Hematopoietic multipotent progenitor cell (in vitro differentiated cells): ENCODE data around the gene AKNA. TPM values are rescaled to one million over a fixed set of nuclear protein-coding genes. Genes with fewer than 3 reads are reported as not detected.

ENCODE experiments used
- DNase-seq, 3 donors: peaks; one replicate each; pipeline ENCODE4 v3.0.0-alpha.2; 2011 to 2015; ENCODE audit warnings: low read depth in 2 of 3, low spot score in 2 of 3
- total RNA-seq: library from RNA; depleted of rRNA; stranded (reverse); fragments of >200 nt; gene quantifications from one replicate; pipeline ENCODE4 v1.2.3, GENCODE V29; 2012

Gene AKNA
- total RNA-seq, 1 donor: 96.9 TPM

- DNase-seq: no peak
These were observed 30.3 kb upstream of the AKNA start for GRCh38 chr9:114418053-114418452.

- no peak for DNase-seq
These were observed 29.7 kb upstream of the AKNA start for GRCh38 chr9:114417511-114417910.

- DNase-seq: no peak
These were observed 29.1 kb upstream of the AKNA start for GRCh38 chr9:114416906-114417305.

GRCh38 chr9:114416290-114416689, 28.5 kb upstream of the AKNA start:
- no peak for DNase-seq

GRCh38 chr9:114414346-114414745, 26.6 kb upstream of the AKNA start:
- no peak for DNase-seq

- no peak for DNase-seq
These were observed 26.1 kb upstream of the AKNA start for GRCh38 chr9:114413861-114414301.

GRCh38 chr9:114412048-114412683, 24.4 kb upstream of the AKNA start:
- no peak for DNase-seq

GRCh38 chr9:114411452-114411851, 23.7 kb upstream of the AKNA start:
- DNase-seq: no peak

- no peak for DNase-seq
These were observed 23.1 kb upstream of the AKNA start for GRCh38 chr9:114410910-114411309.

- no peak for DNase-seq
These were observed 22.1 kb upstream of the AKNA start for GRCh38 chr9:114409842-114410241.

- peak in 1 of 3 donors; percentile 26 for DNase-seq
These were observed 21.5 kb upstream of the AKNA start for GRCh38 chr9:114409103-114409780.

- DNase-seq: no peak
These were observed 20.9 kb upstream of the AKNA start for GRCh38 chr9:114408645-114409044.

- no peak for DNase-seq
These were observed 20.1 kb upstream of the AKNA start for GRCh38 chr9:114407889-114408288.

GRCh38 chr9:114406441-114406840, 18.7 kb upstream of the AKNA start:
- no peak for DNase-seq

GRCh38 chr9:114405294-114406034, 17.7 kb upstream of the AKNA start:
- DNase-seq: peak; percentile 56 to 90 (median 80)

GRCh38 chr9:114404531-114404930, 16.7 kb upstream of the AKNA start:
- DNase-seq: no peak

- no peak for DNase-seq
These were observed 15.5 kb upstream of the AKNA start for GRCh38 chr9:114403153-114403756.

GRCh38 chr9:114401344-114401743, 13.6 kb upstream of the AKNA start:
- no peak for DNase-seq

GRCh38 chr9:114400772-114401171, 13.0 kb upstream of the AKNA start:
- DNase-seq: no peak

- DNase-seq: no peak
These were observed 12.4 kb upstream of the AKNA start for GRCh38 chr9:114400219-114400618.

GRCh38 chr9:114399381-114399780, 11.6 kb upstream of the AKNA start:
- DNase-seq: no peak
